Measurements from ENCODE around the gene BNIP2. TPM values are rescaled to one million over a fixed set of nuclear protein-coding genes. Genes with fewer than 3 reads are reported as not detected.

The BNIP2 gene
- total RNA-seq, 1 donor = 107 TPM

GRCh38 chr15:59722037-59722436 is 32.9 kb upstream of the BNIP2 start:
- no peak for TF ChIP-seq CTCF (IDR thresholded peaks at IDR 0.05; ENCODE audit: insufficient read depth, low read length)
- no peak overlapping the region for H3K4me3 ChIP-seq (ENCODE audit: low read depth, low read length)
- DNase-seq (ENCODE audit: low read depth) = no peak

- no peak overlapping the region for H3K4me3 ChIP-seq (ENCODE audit: low read depth, low read length)
- no peak for DNase-seq (ENCODE audit: low read depth)
- no peak for TF ChIP-seq CTCF (IDR thresholded peaks at IDR 0.05; ENCODE audit: insufficient read depth, low read length)
These were observed 32.3 kb upstream of the BNIP2 start for GRCh38 chr15:59721411-59721810.

GRCh38 chr15:59713177-59713576 is 24.1 kb upstream of the BNIP2 start:
- no peak for TF ChIP-seq CTCF (IDR thresholded peaks at IDR 0.05; ENCODE audit: insufficient read depth, low read length)
- no peak for DNase-seq (ENCODE audit: low read depth)
- no peak overlapping the region for H3K4me3 ChIP-seq (ENCODE audit: low read depth, low read length)

DNA sequence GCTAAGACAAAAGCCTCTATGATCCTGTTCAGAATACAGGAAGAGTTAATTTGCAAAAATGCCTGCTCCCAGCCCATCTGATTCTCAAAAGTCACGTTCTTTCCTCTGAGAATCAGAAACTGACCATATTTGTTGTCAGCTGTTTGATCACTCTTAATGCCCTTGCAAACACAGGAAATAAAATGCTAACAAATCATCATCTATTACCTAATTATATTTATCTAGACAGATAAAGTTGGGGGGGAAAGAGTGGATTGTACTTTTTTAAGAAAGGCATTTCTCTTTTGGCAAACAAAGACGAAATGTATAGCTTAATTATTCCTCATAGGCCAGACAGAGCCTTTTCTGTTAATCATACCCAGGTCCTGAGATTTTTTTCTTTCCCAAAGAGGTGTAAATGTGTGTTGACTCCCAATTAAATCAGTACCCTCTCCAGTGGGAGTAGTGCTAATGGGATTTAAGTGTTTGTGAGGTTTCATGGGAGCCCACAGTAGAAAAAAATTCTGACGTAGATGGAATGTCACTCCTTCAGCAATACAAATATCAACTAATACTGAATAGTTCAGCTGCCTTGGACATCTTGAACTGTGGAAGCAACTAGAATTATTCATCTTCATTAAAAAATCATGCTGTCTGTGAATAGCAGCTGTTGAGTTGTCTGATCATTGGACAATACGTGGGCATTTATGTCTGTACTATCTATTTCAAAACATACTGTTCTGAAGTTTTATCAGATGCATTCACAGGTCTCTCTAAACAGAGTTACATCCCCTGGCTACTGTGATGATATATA is 22.5 kb upstream of the BNIP2 start:
- no peak for DNase-seq (ENCODE audit: low read depth)
- no peak overlapping the region for H3K4me3 ChIP-seq (ENCODE audit: low read depth, low read length)
- no peak for TF ChIP-seq CTCF (IDR thresholded peaks at IDR 0.05; ENCODE audit: insufficient read depth, low read length)

GRCh38 chr15:59707619-59708018 is 18.5 kb upstream of the BNIP2 start:
- DNase-seq (ENCODE audit: low read depth) = no peak
- no peak overlapping the region for H3K4me3 ChIP-seq (ENCODE audit: low read depth, low read length)
- TF ChIP-seq CTCF (IDR thresholded peaks at IDR 0.05; ENCODE audit: insufficient read depth, low read length) = no peak

GRCh38 chr15:59703979-59704796 is 15.1 kb upstream of the BNIP2 start:
- TF ChIP-seq CTCF (IDR thresholded peaks at IDR 0.05; ENCODE audit: insufficient read depth, low read length) = no peak
- no peak for DNase-seq (ENCODE audit: low read depth)
- H3K4me3 ChIP-seq (ENCODE audit: low read depth, low read length) = no peak overlapping the region

All from fibroblast of the aortic adventitia (primary cell).